GM21381 (cell line): ENCODE measurements around the gene DLG2.

Experiments
- ATAC-seq: cut with Tn5 transposase; IDR thresholded peaks from one replicate; pipeline ENCODE4 v1.9.1; 2021; ENCODE audit warnings: mild to moderate bottlenecking, moderate library complexity; ENCODE audit not compliant: unreplicated experiment

DLG2 gene

DNA sequence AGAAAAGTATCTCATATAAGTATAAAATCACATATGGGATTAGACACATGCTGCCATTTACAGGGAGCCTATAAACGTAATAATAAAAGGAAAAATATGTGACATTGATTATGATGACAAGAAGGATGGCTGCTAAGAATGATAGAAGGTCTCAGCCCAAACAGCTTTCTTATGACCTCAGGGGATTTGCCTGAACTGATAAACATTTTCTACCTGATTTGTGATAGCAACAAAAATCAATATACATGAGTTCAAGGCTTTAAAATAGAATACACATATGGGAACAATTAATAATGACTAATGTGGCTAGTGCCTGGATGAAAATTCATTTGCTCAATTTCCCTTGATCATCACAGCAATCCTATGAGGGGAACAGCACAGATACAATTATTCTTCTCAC is 1704.2 kb downstream of the DLG2 start:
- ATAC-seq, result no peak

DNA sequence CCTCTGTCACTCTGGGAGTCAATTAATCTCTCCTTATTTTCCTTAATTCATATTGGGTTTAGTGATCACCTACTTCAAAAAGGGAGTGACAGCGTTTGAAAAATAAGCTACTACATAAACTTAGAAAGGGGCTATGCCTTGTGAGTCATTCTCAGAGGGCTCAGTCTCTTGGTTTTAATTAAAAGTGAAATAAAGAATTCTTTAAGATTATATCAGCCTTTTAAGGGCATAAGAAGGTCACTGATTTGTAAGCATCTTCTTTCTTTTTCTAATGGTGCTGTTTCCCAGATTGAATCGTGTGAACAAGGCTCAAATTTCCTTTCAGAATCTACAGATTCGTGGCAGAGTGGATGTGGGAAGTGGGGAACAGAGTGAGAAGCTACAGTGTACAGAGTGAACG is 1704.8 kb downstream of the DLG2 start:
- ATAC-seq, result no peak

DNA sequence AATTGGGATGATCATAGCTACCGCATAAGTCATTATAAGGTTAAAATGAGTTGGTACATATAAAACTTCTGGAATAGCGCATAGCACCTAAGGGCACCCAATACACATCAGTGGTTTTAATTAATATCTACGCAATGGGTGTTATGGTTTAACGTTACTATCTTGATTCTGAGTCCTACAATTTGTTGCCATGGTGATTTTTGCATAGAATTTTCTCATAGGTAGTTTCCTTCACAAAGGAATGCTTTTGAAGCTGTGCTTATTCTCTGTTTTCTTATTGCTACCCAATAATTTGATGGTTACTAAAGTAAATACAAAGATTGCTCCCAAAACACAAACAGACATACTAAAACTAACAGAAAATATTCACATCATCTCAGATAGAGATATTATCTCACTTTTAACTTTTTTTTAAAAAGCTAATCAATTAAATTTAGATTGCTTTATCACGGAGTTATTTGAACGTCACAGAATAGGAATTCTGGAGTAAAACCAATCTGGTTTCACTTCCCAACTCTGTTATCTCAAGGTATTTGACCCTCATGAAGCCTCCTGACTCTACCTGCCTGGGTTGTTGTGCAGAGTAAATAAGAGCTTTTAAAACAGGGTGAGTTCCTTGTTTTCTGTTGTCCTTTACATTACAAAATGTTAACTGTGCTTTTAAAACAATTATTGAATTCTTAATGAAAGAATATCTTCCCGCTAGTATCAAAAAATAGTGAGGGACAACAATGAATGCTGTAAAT is 1705.5 kb downstream of the DLG2 start:
- ATAC-seq, result no peak

DNA sequence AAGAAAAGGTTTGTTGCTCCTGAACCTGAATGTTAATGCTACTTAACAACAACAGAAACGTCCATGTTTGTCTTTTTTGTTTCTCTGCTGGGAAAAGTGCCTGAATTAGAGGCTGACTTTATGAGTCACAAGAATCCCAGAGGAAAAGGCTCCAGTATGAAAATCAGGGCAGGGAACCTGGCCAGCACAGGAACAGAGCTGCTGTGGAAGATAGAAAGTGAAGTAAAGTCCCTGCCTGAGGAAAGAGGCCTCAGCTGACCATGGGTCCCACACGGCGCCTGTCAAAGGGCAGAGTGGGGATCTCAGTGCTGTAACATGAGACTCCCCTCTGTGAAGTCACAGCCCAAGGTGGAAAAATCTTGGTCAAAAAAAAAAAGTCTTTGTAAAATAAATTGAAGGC is 1708.7 kb downstream of the DLG2 start:
- ATAC-seq, result no peak

DNA sequence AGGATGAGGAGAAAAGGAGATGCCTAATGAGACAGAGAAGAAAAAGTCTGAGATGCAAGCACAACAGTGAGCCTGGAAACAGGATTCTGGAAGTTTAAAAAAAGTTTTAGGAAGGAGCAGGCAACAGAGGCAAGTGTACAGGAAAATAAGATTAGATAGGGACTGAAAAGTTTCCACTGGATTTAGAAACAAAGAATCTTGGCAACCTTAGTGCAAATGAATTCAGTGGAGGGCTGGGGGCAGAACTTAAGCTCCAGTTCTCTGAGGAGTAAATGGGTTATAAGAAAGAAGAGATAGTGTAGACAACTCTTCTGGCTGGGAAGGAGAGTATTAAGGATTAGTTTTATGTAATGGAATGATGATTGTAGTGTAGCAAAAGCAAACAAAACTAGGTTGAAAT is 1712.1 kb downstream of the DLG2 start:
- no peak for ATAC-seq

DNA sequence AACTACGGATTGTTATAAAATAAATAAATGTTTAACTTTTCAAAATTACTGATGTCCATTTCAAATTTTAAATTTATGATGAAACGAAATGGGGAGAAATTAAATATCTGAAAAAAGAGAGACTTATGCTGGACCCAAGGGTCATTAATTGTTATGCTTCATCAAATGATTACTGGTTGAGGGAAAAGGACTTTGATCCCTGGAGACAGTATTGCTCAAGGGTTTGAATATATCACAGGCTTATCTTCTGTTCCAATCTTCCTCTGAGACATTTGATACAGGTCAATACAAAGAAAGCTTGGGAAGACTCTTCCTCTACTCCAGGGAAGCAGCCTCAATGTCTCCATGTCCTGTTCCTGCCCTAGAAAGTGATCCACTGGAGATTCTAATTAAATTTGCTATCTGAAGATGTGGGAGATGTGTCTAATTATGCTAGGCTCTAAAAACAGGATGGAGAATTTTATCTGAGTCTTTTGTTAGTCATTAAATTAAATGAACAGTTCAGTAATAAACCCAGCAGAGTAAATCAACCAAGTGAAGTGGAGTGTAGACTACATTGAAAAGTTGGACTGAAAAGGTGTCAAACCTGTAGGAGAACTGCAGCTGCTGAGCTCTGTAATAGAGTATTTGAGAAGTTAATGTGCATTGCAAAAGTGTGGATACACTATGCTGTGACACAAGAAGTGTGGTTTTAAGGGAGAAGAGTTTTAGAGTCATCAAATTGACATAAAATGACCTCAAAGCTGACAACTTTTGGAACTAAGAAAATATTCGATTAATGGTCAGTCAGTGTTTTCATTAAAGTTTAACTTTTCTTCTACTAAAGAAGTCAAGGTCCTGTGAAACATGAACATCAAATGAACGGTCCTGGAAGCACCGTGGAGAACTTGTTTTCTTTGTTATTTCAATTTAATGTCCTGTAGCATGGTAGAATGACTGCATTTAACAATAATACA is 1717.3 kb downstream of the DLG2 start:
- ATAC-seq, result no peak

DNA sequence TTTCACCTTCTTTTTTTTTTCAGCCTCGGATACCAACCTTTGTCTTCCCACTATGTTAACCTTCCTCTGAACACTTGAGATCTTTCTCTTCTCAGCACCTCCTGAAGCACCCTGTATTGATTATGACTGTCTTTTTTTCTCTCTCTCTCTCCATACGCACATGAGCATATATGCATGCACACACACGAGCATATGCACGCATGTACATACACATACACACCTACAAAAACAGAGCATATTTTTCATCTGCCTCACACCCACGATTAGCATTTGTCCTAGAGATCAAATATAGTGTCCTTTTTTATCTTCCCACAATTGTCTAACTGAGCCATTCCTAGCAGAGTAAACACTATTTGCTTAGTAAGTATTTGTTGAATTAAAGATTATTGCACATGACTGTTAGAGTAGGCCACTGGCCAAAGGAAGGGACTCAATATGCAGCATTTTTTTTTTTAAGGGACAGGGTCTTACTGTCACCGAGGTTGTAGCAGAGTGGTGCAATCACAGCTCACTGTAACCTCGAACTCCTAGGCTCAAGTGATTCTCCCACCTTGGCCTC is 1718.8 kb downstream of the DLG2 start:
- no peak for ATAC-seq

DNA sequence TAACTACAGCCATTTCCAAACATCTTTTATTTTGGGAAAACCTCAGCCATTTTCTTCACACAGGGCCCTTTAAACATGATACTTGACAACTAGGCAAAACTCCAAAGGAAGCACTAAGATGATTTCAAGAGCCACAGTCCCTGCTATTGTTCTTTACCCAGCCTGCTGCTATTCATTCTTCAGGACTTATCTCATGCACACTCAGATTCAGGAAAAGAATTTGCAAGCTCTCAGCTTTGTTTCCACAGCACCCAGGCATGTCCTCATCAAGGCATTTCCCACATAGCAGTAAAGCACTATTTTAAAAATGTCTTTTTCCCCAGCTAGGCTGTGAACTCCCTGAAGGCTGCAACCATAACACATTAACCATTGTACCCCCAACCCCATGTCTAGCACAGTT is 1731.6 kb downstream of the DLG2 start:
- no peak for ATAC-seq

DNA sequence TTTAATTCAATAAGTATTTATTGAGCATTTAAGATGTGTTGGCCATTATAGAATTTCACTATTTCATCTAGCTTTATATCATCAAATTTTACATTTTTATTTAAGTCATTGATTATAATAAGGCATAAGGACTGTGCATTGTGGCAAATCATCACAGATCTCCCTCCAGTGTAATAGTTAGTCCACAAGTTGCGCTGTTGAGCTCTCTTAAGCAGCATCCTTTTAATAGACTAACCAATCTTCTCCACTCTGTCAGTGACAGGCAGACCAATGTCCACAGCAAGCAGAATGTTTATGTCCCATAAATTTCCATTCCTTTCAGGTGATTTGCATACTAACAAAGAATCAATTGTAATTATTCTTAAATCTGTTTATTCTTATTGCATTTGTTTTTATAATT is 1745.7 kb downstream of the DLG2 start:
- ATAC-seq, result no peak

DNA sequence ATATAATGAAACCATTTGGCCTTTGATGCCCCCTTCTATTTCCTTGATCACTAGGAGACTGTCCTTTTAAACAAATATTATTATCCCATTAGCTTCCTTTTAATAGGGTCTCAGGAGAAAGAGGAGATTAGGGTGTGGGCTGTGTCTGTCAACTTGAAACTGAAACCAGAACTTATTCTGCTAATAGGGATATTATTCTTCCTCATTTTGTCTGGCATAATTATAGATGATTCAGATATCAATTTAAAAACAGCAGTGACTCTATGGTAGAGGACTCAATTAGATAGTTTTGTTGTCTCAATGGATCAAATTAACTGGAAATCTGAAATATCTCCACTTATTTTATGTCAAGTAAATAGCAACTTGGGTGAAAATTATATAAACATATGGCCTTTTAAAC is 1756.1 kb downstream of the DLG2 start:
- no peak for ATAC-seq

DNA sequence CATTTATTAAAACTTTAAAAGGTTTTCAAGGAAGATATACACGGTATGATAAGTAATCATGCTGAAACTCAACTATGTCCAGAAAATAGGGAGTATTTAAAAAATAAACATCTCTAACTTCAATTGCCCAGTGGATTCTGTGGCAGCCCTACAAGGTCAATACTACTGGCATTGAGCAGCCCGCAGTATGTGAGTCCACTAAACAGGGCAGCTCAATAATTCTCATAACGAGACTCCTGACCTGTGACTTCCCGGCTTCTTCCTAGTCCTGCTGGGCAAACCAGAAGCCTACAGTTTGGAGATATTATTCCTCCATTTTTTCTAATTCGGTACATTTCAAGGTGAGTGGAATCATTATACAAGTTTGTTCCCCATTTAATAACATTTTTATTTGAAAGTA is 1760.5 kb downstream of the DLG2 start:
- ATAC-seq, result no peak

DNA sequence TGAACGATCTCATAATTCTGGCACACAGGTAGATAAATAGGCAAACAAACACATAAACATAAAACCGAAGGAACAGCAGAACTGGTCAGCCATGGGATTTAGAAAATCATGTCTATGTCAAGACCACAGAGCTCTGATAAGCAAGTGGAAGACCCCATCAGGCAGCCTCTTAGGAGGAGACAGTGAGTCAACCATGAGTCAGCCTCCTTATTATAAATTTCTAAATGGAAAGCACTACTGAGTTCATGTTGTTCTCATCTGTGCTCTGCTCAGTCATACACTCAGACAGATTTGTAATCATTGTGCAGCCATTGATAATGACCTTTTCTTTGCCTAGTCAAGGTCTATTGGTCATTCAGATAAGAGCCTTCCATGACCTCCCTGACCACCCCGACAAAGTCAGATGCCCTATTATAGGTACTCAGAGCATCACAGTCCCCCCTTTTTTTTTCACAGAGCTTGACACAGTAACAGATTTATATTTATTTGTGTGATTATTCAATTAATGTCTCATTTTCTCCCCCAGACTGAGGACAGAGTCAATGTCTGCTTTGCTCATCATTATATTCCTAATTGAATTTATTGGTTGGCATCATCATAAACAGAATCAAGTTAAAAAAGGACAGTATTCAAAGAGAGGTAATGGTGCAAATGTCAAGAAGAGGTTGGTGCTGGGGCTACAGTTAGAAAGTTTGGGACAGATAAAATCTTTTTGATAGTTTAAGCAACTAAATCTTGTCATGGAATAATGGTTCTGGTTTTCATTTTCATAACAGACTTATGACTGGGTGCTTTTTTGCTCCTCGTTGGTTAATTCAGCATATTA is 1761.3 kb downstream of the DLG2 start:
- ATAC-seq, result no peak

DNA sequence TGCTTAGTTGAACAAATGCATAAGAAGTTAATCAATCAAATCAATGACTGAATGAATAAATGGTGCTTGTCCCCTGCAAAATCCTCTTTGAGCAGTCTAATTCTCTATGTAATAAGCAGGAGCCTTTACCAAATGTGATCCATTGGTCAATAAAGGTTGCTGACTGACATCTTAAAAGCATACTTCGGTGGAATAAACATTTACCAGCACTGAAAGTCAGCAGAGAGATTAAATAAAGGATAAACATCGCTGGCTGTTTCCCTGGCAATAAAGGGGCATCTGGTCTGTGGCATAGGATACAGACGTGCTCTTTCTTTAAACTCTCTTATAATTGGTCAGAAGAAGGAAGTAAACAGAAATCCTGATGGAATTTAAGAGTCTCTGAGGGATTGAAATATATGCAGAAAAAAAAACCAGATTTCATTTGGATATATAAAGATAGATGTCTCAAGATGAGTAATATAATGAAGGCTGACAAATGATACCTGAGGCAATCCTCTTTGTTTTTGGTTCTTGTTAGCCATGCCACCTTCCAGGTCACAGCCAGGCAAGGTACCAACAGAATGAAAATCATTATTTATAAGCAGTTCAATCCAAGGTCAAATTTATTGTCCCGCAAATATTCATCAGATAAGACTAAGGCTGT is 1762.6 kb downstream of the DLG2 start:
- no peak for ATAC-seq

DNA sequence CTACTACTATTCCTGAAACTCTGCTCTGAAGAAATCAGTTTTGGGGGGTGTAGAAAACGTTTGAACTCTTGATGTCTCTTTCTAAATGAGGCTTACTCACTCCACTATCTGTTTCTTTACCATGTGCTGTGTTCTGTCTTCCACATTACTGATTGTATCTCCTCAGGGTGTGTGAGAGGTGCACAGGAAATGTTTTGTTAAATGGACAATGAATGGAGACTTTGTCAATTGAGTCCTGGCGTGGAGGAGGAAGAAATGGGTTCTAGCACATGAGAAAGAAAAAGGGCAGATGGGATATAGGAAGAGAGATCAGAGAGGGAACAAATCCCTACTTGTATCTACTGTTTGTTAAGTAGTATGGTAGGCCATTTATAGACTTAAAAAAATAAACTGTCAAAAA is 1763.9 kb downstream of the DLG2 start:
- ATAC-seq, result no peak

DNA sequence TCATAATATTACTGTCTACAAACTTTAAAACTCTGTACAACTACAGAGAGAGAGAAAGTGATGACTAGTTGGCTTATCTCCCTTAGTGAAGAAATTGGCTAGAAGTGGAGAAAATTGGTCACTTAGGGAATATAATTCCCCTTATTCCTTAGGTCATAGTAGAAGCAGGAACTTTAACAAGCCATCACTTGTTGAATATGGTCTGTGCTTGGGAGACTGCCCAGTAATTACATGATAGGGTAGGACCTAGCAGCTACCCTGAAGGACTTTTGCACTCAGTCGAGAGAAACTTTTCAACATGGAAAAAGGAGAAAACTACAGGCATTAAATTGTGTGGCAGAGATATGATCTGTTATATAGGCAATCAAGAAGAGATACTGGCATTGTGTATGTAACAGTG is 1764.5 kb downstream of the DLG2 start:
- no peak for ATAC-seq

DNA sequence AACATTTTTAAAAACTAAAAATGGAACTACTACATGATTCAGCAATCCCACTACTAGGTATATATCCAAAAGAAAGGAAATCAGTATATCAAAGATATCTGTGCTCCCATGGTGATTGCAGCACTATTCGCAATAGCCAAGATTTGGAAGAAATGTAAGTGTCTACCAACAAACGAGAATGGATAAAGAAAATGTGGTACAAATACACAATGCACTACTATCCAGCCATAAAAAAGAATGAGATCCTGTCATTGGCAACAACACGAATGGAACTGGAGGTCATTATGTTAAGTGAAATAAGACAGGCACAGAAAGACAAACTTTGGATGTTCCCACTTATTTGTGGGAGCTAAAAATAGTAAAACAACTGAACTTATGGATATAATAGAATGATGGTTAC is 1765.1 kb downstream of the DLG2 start:
- no peak for ATAC-seq

DNA sequence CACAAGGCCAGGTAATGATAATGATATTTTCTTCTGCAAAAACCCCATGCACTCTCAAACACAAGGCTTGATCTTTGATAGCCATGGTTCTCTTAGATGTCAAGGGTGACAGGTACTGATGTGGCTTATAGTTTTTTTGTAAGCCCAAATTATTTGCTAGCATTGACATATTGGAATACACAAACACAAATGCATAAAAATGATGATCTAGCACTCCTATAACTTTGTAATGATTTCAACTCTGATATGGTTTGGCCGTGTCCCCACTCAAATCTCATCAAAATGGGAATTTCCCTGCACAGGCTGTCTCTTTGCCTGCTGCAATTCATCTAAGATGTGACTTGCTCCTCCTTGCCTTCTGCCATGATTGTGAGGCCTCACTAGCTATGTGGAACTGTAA is 1768.5 kb downstream of the DLG2 start:
- no peak for ATAC-seq

DNA sequence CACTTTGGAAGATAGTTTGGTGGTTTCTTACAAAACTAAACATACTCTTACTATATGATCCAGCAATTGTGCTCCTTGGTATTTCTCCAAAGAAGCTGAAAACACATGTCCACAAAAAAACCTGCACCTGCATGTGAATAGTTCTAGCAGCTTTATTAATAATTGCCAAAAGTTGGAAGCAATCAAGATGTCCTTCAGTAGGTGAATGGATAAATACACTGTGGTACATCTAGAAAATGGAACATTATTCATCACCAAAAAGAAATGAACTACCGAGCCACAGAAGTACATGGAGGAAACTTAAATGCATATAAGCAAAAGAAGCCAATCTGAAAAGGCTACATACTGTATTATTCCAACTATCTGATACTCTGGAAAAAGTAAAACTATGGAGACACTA is 1771.9 kb downstream of the DLG2 start:
- ATAC-seq, result no peak

DNA sequence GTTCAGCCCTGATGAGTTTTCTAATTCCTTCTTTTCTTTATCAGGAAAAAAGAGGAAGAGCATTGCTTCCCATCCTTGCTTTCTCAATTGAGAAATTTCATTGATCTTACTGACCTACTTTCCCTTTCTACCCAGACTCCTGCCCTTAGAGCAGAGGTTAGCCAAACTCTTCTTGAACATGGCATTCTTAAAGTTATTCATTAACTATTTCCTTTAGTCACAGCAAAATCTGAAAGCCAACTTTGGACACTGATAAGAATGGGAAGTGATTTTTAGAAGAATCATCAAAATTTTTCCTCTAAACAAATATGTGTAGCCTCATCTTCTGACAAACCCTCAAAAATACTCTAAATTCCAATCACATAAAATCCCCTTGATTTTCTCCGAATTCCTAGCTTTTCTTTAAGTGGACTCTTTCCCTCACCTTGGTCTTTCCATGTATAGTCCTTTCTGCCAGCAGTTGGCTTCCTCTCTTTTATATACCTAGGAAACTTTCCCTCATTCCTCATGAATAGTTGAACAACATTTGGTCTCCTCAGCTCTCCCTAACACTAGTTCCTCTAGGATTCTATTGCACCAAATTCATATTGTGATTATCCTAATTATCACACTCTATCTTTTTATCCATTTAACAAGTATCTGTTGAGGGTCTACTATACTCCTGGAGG is 1774.2 kb downstream of the DLG2 start:
- ATAC-seq, result no peak

DNA sequence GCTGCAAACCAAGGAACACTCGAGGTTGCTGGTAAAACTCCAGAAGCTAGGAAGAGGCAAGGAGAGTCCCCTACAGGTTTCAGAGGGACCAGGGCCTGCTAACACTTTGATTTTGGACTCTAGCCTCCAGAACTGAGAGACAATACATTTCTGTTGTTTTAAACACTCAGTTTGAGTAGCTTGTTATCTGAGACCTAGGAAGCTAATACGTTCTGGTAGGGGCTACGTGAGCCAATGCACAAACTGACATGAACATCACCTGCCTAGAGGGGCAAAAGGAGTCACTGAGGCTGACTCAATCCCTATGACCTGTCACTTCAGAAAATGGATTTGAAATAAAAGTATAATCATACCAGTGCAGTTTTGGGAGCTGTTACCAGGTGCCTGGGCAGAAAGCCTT is 1775.1 kb downstream of the DLG2 start:
- no peak for ATAC-seq
